Prostate gland (tissue), 2 donors: Measurements from ENCODE around the gene TSPAN1.

Source experiments
- CTCF ChIP-seq, 4 experiments: fragments of 200-600 bp in 2 of 4; fragments of 450-650 bp in 2 of 4; sonication (generic) in 2 of 4; IDR thresholded peaks; 1 replicate in 3 of 4; 2 replicates in 1 of 4; pipeline ENCODE4 v1.5.1; 2016 to 2019; ENCODE audit warnings: antibody characterized with exemption in 4 of 4, mild to moderate bottlenecking in 2 of 4, moderate library complexity in 2 of 4
- POLR2A ChIP-seq: fragments of 450-650 bp; IDR thresholded peaks from one replicate; pipeline ENCODE4 v1.6.1; 2016; ENCODE audit warnings: antibody characterized with exemption, mild to moderate bottlenecking

GRCh38 chr1:46136711-46137110, 38.2 kb upstream of the TSPAN1 start:
- no peak for TF ChIP-seq POLR2A
- TF ChIP-seq CTCF (IDR thresholded peaks at IDR 0.05) = no peak
